Activated CD4-positive, alpha-beta T cell treated with anti-CD3 and anti-CD28 coated beads for 36 hours (primary cell): Measurements from ENCODE around the gene TRIM7. TPM values are rescaled to one million over a fixed set of nuclear protein-coding genes. Genes with fewer than 3 reads are reported as not detected.
"Not testable (repeated sequence)": the region's sequence is repeated elsewhere in the genome, so short reads cannot be mapped to it uniquely, and the experiment has no call there.

ENCODE experiments used
- ATAC-seq: fragments of 200-7000 bp; cut with Tn5 transposase; one replicate; pipeline ENCODE4 v1.10.0; 2021; ENCODE audit warnings: mild to moderate bottlenecking, moderate library complexity
- CTCF ChIA-PET: fragments of 350-600 bp; sonication (Branson Sonifier 250); formaldehyde crosslinking; loops from one replicate; lab custom pipeline; 2021; ENCODE audit warnings: antibody characterized with exemption; lab: Charles Lee
- POLR2A ChIA-PET: fragments of 350-600 bp; sonication (Branson Sonifier 250); formaldehyde crosslinking; loops from one replicate; lab custom pipeline; 2021; ENCODE audit warnings: antibody characterized with exemption, inconsistent platforms; lab: Charles Lee
- DNase-seq: peaks from one replicate; pipeline ENCODE4 v3.0.0-alpha.2; 2020
- H3K27ac Mint-ChIP-seq: one replicate; pipeline ENCODE4 v1.8.0; 2021; ENCODE audit warnings: mixed read lengths
- H3K27me3 Mint-ChIP-seq: one replicate; pipeline ENCODE4 v1.8.0; 2021; ENCODE audit warnings: mixed read lengths
- H3K36me3 Mint-ChIP-seq: one replicate; pipeline ENCODE4 v1.8.0; 2021; ENCODE audit warnings: low read depth, mixed read lengths
- H3K4me1 Mint-ChIP-seq: one replicate; pipeline ENCODE4 v1.8.0; 2021; ENCODE audit warnings: mixed read lengths
- H3K4me3 Mint-ChIP-seq: one replicate; pipeline ENCODE4 v1.8.0; 2021; ENCODE audit warnings: mild to moderate bottlenecking, moderate library complexity, mixed read lengths
- H3K9me3 Mint-ChIP-seq: one replicate; pipeline ENCODE4 v1.8.0; 2021; ENCODE audit warnings: low read depth, mixed read lengths
- intact Hi-C, 2 experiments: fragments of 100-400 bp; cut with DNase I in 1 of 2; cut with micrococcal nuclease in 1 of 2; formaldehyde crosslinking; loops; one replicate each; pipeline versions ENCODE4 v1.14.2 to v1.15.1; 2022 to 2024; cut with DNase I, micrococcal nuclease
- total RNA-seq, 2 experiments: library from RNA; stranded (reverse); gene quantifications; one replicate each; pipeline ENCODE4 v1.2.3, GENCODE V29; 2021

The TRIM7 gene
- total RNA-seq, 2 experiments from 2014 or later = 1.4 to 1.6 TPM

DNA sequence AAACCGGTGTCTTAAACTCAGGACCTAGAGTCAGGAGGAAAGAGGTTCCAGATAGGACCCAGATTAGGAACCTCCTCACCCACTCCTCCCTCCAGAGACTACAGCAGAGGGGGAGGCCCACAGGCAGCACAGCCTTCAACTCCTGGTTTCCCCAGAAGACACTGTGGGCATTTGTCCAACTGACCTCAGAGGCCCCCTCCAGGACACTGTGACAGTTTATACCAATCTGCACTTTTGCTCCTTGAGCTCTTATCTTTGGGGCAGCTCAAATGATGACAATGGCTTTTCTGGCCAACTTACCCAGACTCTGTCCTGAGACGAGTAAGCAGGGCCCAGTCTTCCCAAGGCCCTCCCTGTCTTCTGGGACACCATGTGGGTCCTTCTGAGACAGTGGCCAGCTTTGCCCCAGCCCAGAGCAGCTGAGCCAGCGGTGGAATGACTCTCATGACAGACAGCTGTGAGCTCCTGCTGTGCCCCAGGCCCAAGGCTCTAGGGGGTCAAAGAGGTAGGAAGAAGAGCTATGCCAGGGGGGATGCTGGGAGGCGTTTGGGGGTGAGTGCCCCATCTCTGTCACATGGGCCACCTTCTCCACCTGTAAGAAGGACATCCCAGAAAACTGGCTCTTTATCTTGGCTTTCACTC lies 43.3 kb downstream of the TRIM7 start:
- ATAC-seq = no peak
- CTCF ChIA-PET = interaction anchor here (0.7 to 1.2 kb wide), 3 partner anchors 12 to 62 kb away, joined by 3 to 4 read pairs (median 4); no protein-coding TSS in a partner anchor

DNA sequence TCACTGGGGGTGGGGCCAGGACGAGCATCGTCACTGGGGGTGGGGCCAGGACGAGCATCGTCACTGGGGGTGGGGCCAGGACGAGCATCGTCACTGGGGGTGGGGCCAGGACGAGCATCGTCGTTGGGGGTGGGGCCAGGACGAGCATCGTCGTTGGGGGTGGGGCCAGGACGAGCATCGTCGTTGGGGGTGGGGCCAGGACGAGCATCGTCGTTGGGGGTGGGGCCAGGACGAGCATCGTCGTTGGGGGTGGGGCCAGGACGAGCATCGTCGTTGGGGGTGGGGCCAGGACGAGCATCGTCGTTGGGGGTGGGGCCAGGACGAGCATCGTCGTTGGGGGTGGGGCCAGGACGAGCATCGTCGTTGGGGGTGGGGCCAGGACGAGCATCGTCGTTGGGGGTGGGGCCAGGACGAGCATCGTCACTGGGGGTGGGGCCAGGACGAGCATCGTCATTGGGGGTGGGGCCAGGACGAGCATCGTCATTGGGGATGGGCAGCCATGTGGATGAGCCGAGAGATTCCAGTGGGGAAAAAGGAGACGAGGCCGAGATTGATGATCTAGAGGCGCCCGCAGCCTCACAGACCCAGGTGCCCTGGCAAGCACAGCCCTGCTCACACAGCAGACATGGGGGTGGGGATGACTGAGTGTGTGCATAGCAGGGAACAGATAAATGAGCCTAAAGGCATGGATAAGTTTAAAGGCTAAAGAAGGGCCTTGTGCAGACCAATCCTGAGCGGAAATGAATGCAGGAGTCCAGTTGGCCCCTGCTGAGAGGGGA lies 44.1 kb downstream of the TRIM7 start:
- peak; percentile 28 for ATAC-seq
- H3K36me3 Mint-ChIP-seq, H3K9me3 Mint-ChIP-seq, POLR2A ChIA-PET, H3K27me3 Mint-ChIP-seq: not testable (repeated sequence)
- H3K4me1 Mint-ChIP-seq = peaks cover 51% of the 10 kb centered on the region
- peak; percentile 72 for DNase-seq
- peak overlapping the region; percentile 93 for H3K27ac Mint-ChIP-seq
- CTCF ChIA-PET = interaction anchor here (0.7 to 1.2 kb wide), 3 partner anchors 12 to 61 kb away, joined by 3 to 4 read pairs (median 4); no protein-coding TSS in a partner anchor
- intact Hi-C loops = loop anchor here (1.0 to 10.0 kb wide), 8 partner anchors 12 to 866 kb away; partner anchors contain the start of genes MAPK9 (in 1 of the 2), MGAT1 (in 1 of the 2), TRIM52 (in 1 of the 2) and ZFP62 (in 1 of the 2)
- H3K4me3 Mint-ChIP-seq = peak overlapping the region; percentile 66

More for the DNA sequence above, 43.3 kb downstream of the TRIM7 start:
- no peak for DNase-seq
- Mint-ChIP-seq H3K36me3 (no peaks in the 10 kb centered on the region), H3K4me3 (peak overlapping the region; percentile 66), H3K27ac (peak overlapping the region; percentile 93), H3K9me3 (no peaks in the 10 kb centered on the region), H3K4me1 (peaks cover 58% of the 10 kb centered on the region), H3K27me3 (peaks cover 9% of the 10 kb centered on the region)
- POLR2A ChIA-PET = no interaction called here
- intact Hi-C loops = loop anchor here (1.0 to 10.0 kb wide), 8 partner anchors 12 to 867 kb away; partner anchors contain the start of genes MAPK9 (in 1 of the 2), MGAT1 (in 1 of the 2), TRIM52 (in 1 of the 2) and ZFP62 (in 1 of the 2)

GRCh38 chr5:181160152-181160754 lies 44.7 kb downstream of the TRIM7 start:
- CTCF ChIA-PET = interaction anchor here (0.6 to 0.9 kb wide), 2 partner anchors 29 to 103 kb away, joined by 4 to 5 read pairs; no protein-coding TSS in a partner anchor
- POLR2A ChIA-PET = no interaction called here
- Mint-ChIP-seq H3K4me1 (peaks cover 45% of the 10 kb centered on the region), H3K9me3 (no peaks in the 10 kb centered on the region), H3K36me3 (no peaks in the 10 kb centered on the region), H3K4me3 (peak overlapping the region; percentile 55), H3K27me3 (peaks cover 3% of the 10 kb centered on the region), H3K27ac (peak overlapping the region; percentile 83)
- intact Hi-C loops = loop anchor here (2.0 to 10.0 kb wide), 5 partner anchors 29 to 865 kb away; partner anchors contain the start of genes MAPK9 (in 1 of the 2), MGAT1 (in 1 of the 2) and ZFP62 (in 1 of the 2)
- DNase-seq (peak; percentile 92), ATAC-seq (peak; percentile 89)

DNA sequence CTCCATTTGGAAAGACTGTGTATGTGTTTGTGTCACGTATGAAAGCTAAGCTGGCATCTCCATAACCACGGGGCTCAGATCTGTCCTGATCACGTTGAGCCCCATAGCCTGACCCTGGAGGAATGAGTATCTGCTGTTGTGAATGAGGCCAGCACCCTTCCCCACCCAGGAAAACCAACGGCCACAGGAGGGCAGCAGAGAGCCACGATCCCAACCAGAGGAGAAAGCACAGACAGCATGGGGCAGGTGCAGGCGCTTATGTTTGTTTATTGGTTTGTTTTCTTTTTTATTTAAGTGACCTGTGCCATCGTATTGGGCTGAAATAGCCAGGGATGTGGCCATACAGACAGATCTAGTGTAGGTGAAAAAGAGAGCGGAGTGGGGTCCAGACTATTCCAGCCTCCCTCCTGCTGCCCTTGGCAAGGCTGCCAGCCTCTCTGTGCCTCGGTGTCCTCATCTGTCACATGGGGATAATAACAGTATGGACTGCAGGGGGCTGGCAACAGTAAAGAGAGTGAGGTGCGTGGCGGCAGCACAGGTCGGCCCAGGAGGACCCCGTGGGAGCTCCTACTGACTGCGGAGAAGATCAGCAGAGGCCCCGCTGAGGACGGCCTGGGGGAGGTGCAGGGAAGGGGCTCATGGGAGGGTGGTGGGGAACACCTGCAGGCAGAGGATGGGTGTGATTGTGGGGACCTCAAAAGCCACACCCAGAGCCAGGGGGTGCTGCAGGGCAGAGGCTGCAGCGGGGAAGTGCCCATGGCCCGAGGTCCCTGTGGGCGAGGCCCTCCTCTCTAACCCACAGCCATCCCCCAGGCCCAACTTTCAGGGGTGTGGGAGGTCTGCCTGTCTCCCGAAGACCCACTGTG lies 45.5 kb downstream of the TRIM7 start:
- ATAC-seq (peak; percentile 76), DNase-seq (peak; percentile 96)
- H3K4me3 Mint-ChIP-seq = peak overlapping the region; percentile 18
- ChIA-PET POLR2A (no interaction called here), CTCF (interaction anchor here (0.6 to 1.3 kb wide), 3 partner anchors 14 to 102 kb away, joined by 3 to 5 read pairs (median 4); no protein-coding TSS in a partner anchor)
- H3K4me1 Mint-ChIP-seq = peaks cover 42% of the 10 kb centered on the region
- peaks cover 3% of the 10 kb centered on the region for H3K27me3 Mint-ChIP-seq
- H3K36me3 Mint-ChIP-seq = no peaks in the 10 kb centered on the region
- peak overlapping the region; percentile 88 for H3K27ac Mint-ChIP-seq
- no peaks in the 10 kb centered on the region for H3K9me3 Mint-ChIP-seq
- intact Hi-C loops = loop anchor here (1.0 to 10.0 kb wide), 10 partner anchors 25 to 865 kb away; partner anchors contain the start of genes ZFP62 (in 2 of the 2), MAPK9 (in 1 of the 2) and MGAT1 (in 1 of the 2)

DNA sequence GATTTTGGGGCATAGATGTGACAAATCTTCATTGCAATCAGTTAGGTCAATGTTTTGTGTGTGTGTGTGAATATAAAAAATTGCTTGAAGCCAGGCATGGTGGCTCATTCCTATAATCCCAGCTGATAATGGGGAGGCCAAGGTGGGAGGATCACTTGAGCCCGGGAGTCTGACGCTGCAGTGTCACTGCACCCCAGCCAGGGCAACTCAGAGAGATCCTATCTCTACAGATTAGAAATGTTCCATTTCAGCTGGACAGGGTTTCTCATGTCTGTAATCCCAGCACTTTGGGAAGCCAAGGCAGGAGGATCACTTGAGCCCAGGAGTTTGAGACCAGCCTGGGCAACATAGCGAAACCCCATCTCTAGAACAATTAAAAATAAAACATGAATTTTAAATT lies 46.1 kb downstream of the TRIM7 start:
- intact Hi-C loops = loop anchor here (1.0 to 5.0 kb wide), 5 partner anchors 25 to 374 kb away; partner anchors contain the start of gene ZFP62 (in 1 of the 2)
- ChIA-PET POLR2A (no interaction called here), CTCF (interaction anchor here (1.3 kb wide), 1 partner anchor 14 kb away, joined by 3 read pairs; no protein-coding TSS in a partner anchor)
- Mint-ChIP-seq H3K27ac (no peak overlapping the region), H3K9me3 (peaks cover 3% of the 10 kb centered on the region), H3K4me1 (peaks cover 40% of the 10 kb centered on the region), H3K27me3 (peaks cover 5% of the 10 kb centered on the region), H3K36me3 (no peaks in the 10 kb centered on the region), H3K4me3 (no peak overlapping the region)
- DNase-seq (no peak), ATAC-seq (no peak)

DNA sequence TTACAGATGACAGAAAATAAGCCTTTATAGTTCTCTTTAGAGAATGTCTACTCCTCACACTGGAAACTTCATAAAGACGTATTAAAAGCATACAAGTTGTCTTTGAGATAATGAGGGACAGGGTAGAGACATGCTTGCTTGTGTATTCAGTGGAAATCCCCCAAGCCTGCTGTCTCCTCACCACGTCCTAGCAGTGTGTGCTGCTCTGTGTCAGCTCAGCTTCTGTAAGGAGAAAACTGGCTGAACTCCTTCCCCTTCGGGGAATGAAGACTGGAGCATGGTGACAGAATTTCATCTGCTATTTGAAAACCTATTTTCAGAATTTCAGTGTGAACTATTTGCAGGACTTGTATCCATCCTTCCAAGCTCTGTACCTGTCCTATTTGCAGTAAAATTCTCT lies 48.2 kb downstream of the TRIM7 start:
- ATAC-seq = no peak
- CTCF ChIA-PET = interaction anchor here (0.6 to 1.5 kb wide), 2 partner anchors 59 to 288 kb away, joined by 3 to 4 read pairs; no protein-coding TSS in a partner anchor
- no peak overlapping the region for H3K27ac Mint-ChIP-seq
- no peak for DNase-seq
- peaks cover 32% of the 10 kb centered on the region for H3K4me1 Mint-ChIP-seq
- no peak overlapping the region for H3K4me3 Mint-ChIP-seq
- H3K27me3 Mint-ChIP-seq = peaks cover 8% of the 10 kb centered on the region
- POLR2A ChIA-PET = no interaction called here
- peaks cover 3% of the 10 kb centered on the region for H3K9me3 Mint-ChIP-seq
- H3K36me3 Mint-ChIP-seq = no peaks in the 10 kb centered on the region
- intact Hi-C loops = loop anchor here in 1 of 2 experiments (5.0 kb wide), 1 partner anchor 294 kb away; the partner anchor contains the start of gene ZFP62

DNA sequence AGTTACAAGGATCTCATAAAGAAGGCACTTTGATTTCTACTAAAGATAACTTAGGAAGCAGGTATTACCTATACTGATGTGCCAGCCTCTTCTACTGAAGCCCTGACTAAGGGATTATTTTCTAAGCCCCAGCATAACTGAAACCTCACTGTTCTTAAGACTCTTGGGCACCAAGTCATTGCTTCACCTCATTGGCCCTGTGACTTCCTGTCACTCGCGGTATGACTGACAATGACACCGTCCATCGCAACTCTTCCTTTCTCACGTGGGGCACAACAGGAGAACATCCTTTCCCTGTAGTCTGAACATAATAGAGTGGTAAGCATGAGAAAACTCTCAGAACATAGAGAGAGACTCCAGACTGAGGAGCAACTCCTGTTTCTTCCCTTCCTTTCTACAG lies 51.2 kb downstream of the TRIM7 start:
- Mint-ChIP-seq H3K27me3 (peaks cover 15% of the 10 kb centered on the region), H3K27ac (peak overlapping the region; percentile 53), H3K4me1 (peaks cover 13% of the 10 kb centered on the region), H3K9me3 (peaks cover 3% of the 10 kb centered on the region), H3K4me3 (no peak overlapping the region), H3K36me3 (no peaks in the 10 kb centered on the region)
- intact Hi-C loops = no loop called here
- ChIA-PET CTCF (no interaction called here), POLR2A (no interaction called here)
- DNase-seq (peak; percentile 67), ATAC-seq (peak; percentile 98)

DNA sequence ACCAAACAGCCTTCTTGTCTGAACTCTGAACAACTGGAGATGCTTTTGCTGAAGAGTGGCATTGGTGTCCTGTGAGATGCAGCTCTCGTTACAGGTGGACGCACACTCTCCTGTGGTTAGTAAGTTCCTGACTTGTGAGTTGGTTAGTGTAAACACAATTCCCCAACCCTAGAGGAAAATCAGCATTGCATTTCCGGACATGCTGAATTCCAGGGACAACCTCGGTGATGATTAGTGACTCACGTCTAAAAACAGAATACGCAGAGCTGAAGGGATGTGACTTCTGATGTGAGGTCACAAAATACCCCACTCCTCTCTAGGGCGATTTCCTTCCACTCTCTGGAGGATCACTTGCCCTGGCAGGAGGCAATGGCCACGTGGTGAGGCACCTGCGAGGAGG lies 52.6 kb downstream of the TRIM7 start:
- H3K4me1 Mint-ChIP-seq = peaks cover 13% of the 10 kb centered on the region
- no peak overlapping the region for H3K4me3 Mint-ChIP-seq
- peaks cover 20% of the 10 kb centered on the region for H3K27me3 Mint-ChIP-seq
- ATAC-seq = no peak
- POLR2A ChIA-PET = no interaction called here
- H3K36me3 Mint-ChIP-seq = no peaks in the 10 kb centered on the region
- H3K9me3 Mint-ChIP-seq = peaks cover 3% of the 10 kb centered on the region
- no peak overlapping the region for H3K27ac Mint-ChIP-seq
- intact Hi-C loops = no loop called here
- DNase-seq = no peak
- CTCF ChIA-PET = no interaction called here

DNA sequence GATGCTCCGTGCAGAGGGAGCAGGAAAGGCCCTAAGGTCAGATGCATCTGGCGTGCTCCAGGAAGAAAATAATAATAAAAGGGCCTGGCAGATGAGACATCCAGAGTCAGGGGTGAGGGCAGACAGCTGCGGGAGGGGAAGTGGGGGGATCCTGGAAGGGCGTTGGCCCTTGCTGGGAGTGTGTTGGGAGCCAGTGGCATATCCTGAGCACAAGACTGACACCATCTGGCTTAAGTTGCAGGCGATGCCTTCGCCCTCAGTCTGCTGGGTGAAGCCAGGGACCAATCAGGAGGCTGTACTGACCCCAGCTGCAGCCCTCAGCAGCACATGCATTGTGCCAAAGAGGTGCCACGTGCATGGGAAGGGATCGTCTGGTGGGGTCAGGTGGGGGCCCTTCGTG lies 53.9 kb downstream of the TRIM7 start:
- ATAC-seq = no peak
- peaks cover 3% of the 10 kb centered on the region for H3K9me3 Mint-ChIP-seq

More for the DNA sequence above, 53.9 kb downstream of the TRIM7 start:
- Mint-ChIP-seq H3K4me1 (peaks cover 13% of the 10 kb centered on the region), H3K36me3 (no peaks in the 10 kb centered on the region), H3K4me3 (no peak overlapping the region), H3K27me3 (peaks cover 22% of the 10 kb centered on the region), H3K27ac (no peak overlapping the region)
- ChIA-PET CTCF (no interaction called here), POLR2A (interaction anchor here (0.6 kb wide), 1 partner anchor 75 kb away, joined by 3 read pairs; no protein-coding TSS in a partner anchor)
- DNase-seq = no peak
- intact Hi-C loops = no loop called here
